ENCODE measurements around the gene CAMTA1.

Gene CAMTA1

GRCh38 chr1:7280347-7280960, 495.2 kb downstream of the CAMTA1 start:
- DNase-seq (ENCODE audit: low read depth) = no peak
- H3K4me3 ChIP-seq (ENCODE audit: low read depth, low read length) = no peak overlapping the region
- TF ChIP-seq, protein P1, sequence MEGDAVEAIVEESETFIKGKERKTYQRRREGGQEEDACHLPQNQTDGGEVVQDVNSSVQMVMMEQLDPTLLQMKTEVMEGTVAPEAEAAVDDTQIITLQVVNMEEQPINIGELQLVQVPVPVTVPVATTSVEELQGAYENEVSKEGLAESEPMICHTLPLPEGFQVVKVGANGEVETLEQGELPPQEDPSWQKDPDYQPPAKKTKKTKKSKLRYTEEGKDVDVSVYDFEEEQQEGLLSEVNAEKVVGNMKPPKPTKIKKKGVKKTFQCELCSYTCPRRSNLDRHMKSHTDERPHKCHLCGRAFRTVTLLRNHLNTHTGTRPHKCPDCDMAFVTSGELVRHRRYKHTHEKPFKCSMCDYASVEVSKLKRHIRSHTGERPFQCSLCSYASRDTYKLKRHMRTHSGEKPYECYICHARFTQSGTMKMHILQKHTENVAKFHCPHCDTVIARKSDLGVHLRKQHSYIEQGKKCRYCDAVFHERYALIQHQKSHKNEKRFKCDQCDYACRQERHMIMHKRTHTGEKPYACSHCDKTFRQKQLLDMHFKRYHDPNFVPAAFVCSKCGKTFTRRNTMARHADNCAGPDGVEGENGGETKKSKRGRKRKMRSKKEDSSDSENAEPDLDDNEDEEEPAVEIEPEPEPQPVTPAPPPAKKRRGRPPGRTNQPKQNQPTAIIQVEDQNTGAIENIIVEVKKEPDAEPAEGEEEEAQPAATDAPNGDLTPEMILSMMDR (IDR thresholded peaks at IDR 0.05; ENCODE audit: control insufficient read depth, extremely low read depth, insufficient read depth) = no peak

- H3K4me3 ChIP-seq (ENCODE audit: low read depth, low read length) = no peak overlapping the region
- DNase-seq (ENCODE audit: low read depth) = no peak
- TF ChIP-seq, protein P1 (IDR thresholded peaks at IDR 0.05; ENCODE audit: control insufficient read depth, extremely low read depth, insufficient read depth) = no peak
Measured at GRCh38 chr1:7281821-7282220, 496.6 kb downstream of the CAMTA1 start.

GRCh38 chr1:7284839-7285435, 499.7 kb downstream of the CAMTA1 start:
- no peak for DNase-seq (ENCODE audit: low read depth)
- no peak overlapping the region for H3K4me3 ChIP-seq (ENCODE audit: low read depth, low read length)
- TF ChIP-seq, protein P1 (IDR thresholded peaks at IDR 0.05; ENCODE audit: control insufficient read depth, extremely low read depth, insufficient read depth) = no peak

- no peak overlapping the region for H3K4me3 ChIP-seq (ENCODE audit: low read depth, low read length)
- DNase-seq (ENCODE audit: low read depth) = no peak
- TF ChIP-seq, protein P1 (IDR thresholded peaks at IDR 0.05; ENCODE audit: control insufficient read depth, extremely low read depth, insufficient read depth) = no peak
Measured at GRCh38 chr1:7285856-7286454, 500.7 kb downstream of the CAMTA1 start.

GRCh38 chr1:7287013-7287412, 501.8 kb downstream of the CAMTA1 start:
- DNase-seq (ENCODE audit: low read depth) = no peak
- TF ChIP-seq, protein P1 (IDR thresholded peaks at IDR 0.05; ENCODE audit: control insufficient read depth, extremely low read depth, insufficient read depth) = no peak
- H3K4me3 ChIP-seq (ENCODE audit: low read depth, low read length) = no peak overlapping the region

GRCh38 chr1:7288992-7289391, 503.7 kb downstream of the CAMTA1 start:
- H3K4me3 ChIP-seq (ENCODE audit: low read depth, low read length) = no peak overlapping the region
- TF ChIP-seq, protein P1 (IDR thresholded peaks at IDR 0.05; ENCODE audit: control insufficient read depth, extremely low read depth, insufficient read depth) = no peak
- no peak for DNase-seq (ENCODE audit: low read depth)
